HG03442 (cell line): ENCODE data around the gene PIN1.
A peak's percentile ranks its signal among the peaks of the same experiment; 100 is the strongest.
"Not testable (repeated sequence)": the region's sequence is repeated elsewhere in the genome, so short reads cannot be mapped to it uniquely, and the experiment has no call there.

Experiments
- ATAC-seq: cut with Tn5 transposase; IDR thresholded peaks from one replicate; pipeline ENCODE4 v1.9.1; 2021; ENCODE audit warnings: mild to moderate bottlenecking, moderate library complexity; ENCODE audit not compliant: unreplicated experiment

PIN1 gene

GRCh38 chr19:9834726-9835506, at the start of gene PIN1:
Gene PIN1, plus strand, starts transcription at chr19:9835318. Its CDS starts 27 bp downstream, at chr19:9835345.
- ATAC-seq: peak; percentile 95

- peak; percentile 66 for ATAC-seq
Measured at GRCh38 chr19:9785367-9786331, 49.5 kb upstream of the PIN1 start.

GRCh38 chr19:9786342-9786741, 48.8 kb upstream of the PIN1 start:
- ATAC-seq: no peak

GRCh38 chr19:9786819-9787218, 48.3 kb upstream of the PIN1 start:
- no peak for ATAC-seq

- not testable (repeated sequence) for ATAC-seq
Measured at GRCh38 chr19:9788604-9789003, 46.5 kb upstream of the PIN1 start.

- no peak for ATAC-seq
Measured at GRCh38 chr19:9789066-9789465, 46.1 kb upstream of the PIN1 start.

- ATAC-seq: not testable (repeated sequence)
Measured at GRCh38 chr19:9789579-9789978, 45.5 kb upstream of the PIN1 start.

- ATAC-seq: not testable (repeated sequence)
Measured at GRCh38 chr19:9791073-9791367, 44.1 kb upstream of the PIN1 start.

- ATAC-seq: peak; percentile 44
Measured at GRCh38 chr19:9791552-9792205, 43.4 kb upstream of the PIN1 start.

- ATAC-seq: peak; percentile 40
Measured at GRCh38 chr19:9792206-9793070, 42.7 kb upstream of the PIN1 start.

GRCh38 chr19:9793071-9793591, 42.0 kb upstream of the PIN1 start:
- no peak for ATAC-seq

GRCh38 chr19:9796113-9796773, 38.9 kb upstream of the PIN1 start:
- ATAC-seq: no peak

GRCh38 chr19:9797871-9798270, 37.2 kb upstream of the PIN1 start:
- ATAC-seq: no peak

- ATAC-seq: no peak
Measured at GRCh38 chr19:9799162-9799561, 36.0 kb upstream of the PIN1 start.

GRCh38 chr19:9801976-9802375, 33.1 kb upstream of the PIN1 start:
- ATAC-seq: no peak

- no peak for ATAC-seq
Measured at GRCh38 chr19:9806803-9807202, 28.3 kb upstream of the PIN1 start.

GRCh38 chr19:9808855-9809824, 26.0 kb upstream of the PIN1 start:
- ATAC-seq: no peak

GRCh38 chr19:9811139-9811538, 24.0 kb upstream of the PIN1 start:
- ATAC-seq: no peak
